Panc1 (cell line): ENCODE data around the gene EPHB6. TPM values are rescaled to one million over a fixed set of nuclear protein-coding genes. Genes with fewer than 3 reads are reported as not detected.

Source experiments
- ATAC-seq: fragments of 200-7000 bp; cut with Tn5 transposase; 2 replicates; pipeline ENCODE4 v1.9.1; 2020; ENCODE audit warnings: mild to moderate bottlenecking, moderate library complexity
- BruUV-seq: library from RNA; stranded (reverse); fragments of 400-500 nt; replicated peaks from 2 replicates; lab custom pipeline; 2021; lab: Mats Ljungman, UMichigan
- CTCF ChIA-PET: fragments of 300-600 bp; sonication (Branson Sonifier 250); formaldehyde crosslinking; loops from one replicate; lab custom pipeline; 2022; ENCODE audit warnings: antibody characterized with exemption; lab: Charles Lee
- POLR2A ChIA-PET: fragments of 300-600 bp; sonication (Branson Sonifier 250); formaldehyde crosslinking; loops from one replicate; lab custom pipeline; 2022; ENCODE audit warnings: antibody characterized with exemption; lab: Charles Lee
- DNase-seq: peaks from one replicate; pipeline ENCODE4 v3.0.0-alpha.2; 2010; ENCODE audit warnings: low read depth, low spot score
- H3K27ac ChIP-seq: 2 replicates; pipeline ENCODE4 v1.5.1; 2011; ENCODE audit warnings: mild to moderate bottlenecking, low read length, inconsistent platforms
- H3K27me3 ChIP-seq: fragments of 200-500 bp; sonication (Bioruptor generic); 2 replicates; pipeline ENCODE4 v1.6.0; 2014; ENCODE audit warnings: low read length, inconsistent platforms; ENCODE audit not compliant: control insufficient read depth, insufficient read depth
- H3K36me3 ChIP-seq: fragments of 200-500 bp; sonication (Bioruptor generic); 2 replicates; pipeline ENCODE4 v1.5.1; 2014; ENCODE audit warnings: inconsistent platforms, mild to moderate bottlenecking, low read length, moderate library complexity; ENCODE audit not compliant: control insufficient read depth, insufficient read depth
- H3K4me1 ChIP-seq: 2 replicates; pipeline ENCODE4 v1.5.1; 2011; ENCODE audit warnings: inconsistent platforms, mild to moderate bottlenecking, low read length, moderate library complexity; ENCODE audit not compliant: control insufficient read depth, insufficient read depth
- H3K4me3 ChIP-seq, 2 experiments: 2 replicates each; pipeline ENCODE4 v1.5.1; 2011 to 2012; ENCODE audit warnings: low read depth in 2 of 2, low read length in 2 of 2, mild to moderate bottlenecking in 2 of 2, inconsistent platforms in 1 of 2, moderate library complexity in 1 of 2
- H3K9me3 ChIP-seq: fragments of 200-500 bp; sonication (Bioruptor generic); 2 replicates; pipeline ENCODE4 v1.5.1; 2014; ENCODE audit warnings: low read depth, mild to moderate bottlenecking, inconsistent platforms, low read length, moderate library complexity; ENCODE audit not compliant: control insufficient read depth, insufficient read depth
- CTCF ChIP-seq: fragments of 450-650 bp; IDR thresholded peaks from 2 replicates; pipeline ENCODE4 v1.5.1; 2017; ENCODE audit warnings: mild to moderate bottlenecking
- POLR2AphosphoS5 ChIP-seq: IDR thresholded peaks from 2 replicates; pipeline ENCODE4 v1.6.1; 2012; ENCODE audit warnings: mild to moderate bottlenecking, low read depth, low read length, moderate library complexity
- SIN3A ChIP-seq: IDR thresholded peaks from 2 replicates; pipeline ENCODE4 v1.6.1; 2012; ENCODE audit warnings: low read depth, mild to moderate bottlenecking, low read length, moderate library complexity, borderline replicate concordance; ENCODE audit not compliant: insufficient read depth
- TCF7L2 ChIP-seq: IDR thresholded peaks from 2 replicates; pipeline ENCODE4 v1.6.1; 2011; ENCODE audit warnings: mild to moderate bottlenecking, low read depth, low read length, inconsistent platforms
- in situ Hi-C: cut with HindIII; loops from 2 replicates; pipeline ENCODE4 v1.10.0; 2016; ENCODE audit warnings: low sequenced_read_pairs, low pct_unique_long_range_greater_than_20kb
- intact Hi-C: fragments of 100-400 bp; cut with micrococcal nuclease; formaldehyde crosslinking; loops from one replicate; pipeline ENCODE4 v1.10.0; 2022; ENCODE audit not compliant: unreplicated experiment
- total RNA-seq: library from RNA; stranded (reverse); gene quantifications from one replicate; pipeline ENCODE4 v1.2.1, GENCODE V29; 2021; ENCODE audit not compliant: unreplicated experiment
- TF ChIP-seq, protein P1 (sequence below), 2 experiments: IDR thresholded peaks; 2 replicates each; pipeline ENCODE4 v1.6.1; 2011 to 2012; ENCODE audit warnings: low read depth in 2 of 2, control low read depth in 1 of 2, low read length in 1 of 2, mild to moderate bottlenecking in 1 of 2, moderate library complexity in 1 of 2; ENCODE audit not compliant: insufficient read depth in 1 of 2

Gene EPHB6
- total RNA-seq, 1 experiment from 2014 or later = 0.54 TPM

DNA sequence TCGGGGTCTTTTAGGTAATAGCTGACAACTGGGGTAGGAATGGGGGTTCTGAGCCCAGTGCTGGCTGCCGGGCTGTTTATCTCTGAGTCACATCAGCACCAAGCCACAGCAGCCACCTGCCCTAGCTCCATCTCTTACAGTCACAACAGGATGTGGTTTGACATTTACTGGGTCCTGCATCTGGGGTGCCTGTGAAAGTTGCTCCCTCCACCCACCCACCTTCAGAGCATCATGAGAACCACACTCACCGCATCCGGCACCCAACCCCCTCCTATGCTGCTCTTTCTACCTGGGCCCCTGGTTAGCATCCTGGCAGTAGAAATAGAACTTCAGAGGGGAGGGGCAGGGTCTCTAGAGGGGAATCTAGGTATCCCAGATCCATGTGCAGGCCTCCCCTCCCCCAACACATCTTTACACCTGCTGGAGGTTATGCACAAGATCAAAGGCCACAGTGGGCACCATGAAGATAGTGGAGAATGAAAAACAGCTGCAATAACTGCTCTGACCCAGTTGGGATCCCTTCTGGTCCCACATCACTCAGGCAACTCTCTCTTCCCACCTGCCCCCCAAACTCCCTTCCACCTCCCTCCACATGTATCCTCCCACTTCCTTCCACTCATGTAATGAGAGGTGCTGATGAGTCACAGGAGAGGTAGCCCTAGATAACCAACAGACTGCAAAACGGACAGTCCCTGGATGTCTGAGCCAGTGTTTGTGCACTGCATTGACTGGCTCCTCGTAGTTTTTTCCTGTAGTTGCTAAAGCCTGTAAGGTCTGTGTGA is 45.9 kb upstream of the EPHB6 start:
- no peaks in the 10 kb centered on the region for H3K9me3 ChIP-seq
- TF ChIP-seq, protein P1, sequence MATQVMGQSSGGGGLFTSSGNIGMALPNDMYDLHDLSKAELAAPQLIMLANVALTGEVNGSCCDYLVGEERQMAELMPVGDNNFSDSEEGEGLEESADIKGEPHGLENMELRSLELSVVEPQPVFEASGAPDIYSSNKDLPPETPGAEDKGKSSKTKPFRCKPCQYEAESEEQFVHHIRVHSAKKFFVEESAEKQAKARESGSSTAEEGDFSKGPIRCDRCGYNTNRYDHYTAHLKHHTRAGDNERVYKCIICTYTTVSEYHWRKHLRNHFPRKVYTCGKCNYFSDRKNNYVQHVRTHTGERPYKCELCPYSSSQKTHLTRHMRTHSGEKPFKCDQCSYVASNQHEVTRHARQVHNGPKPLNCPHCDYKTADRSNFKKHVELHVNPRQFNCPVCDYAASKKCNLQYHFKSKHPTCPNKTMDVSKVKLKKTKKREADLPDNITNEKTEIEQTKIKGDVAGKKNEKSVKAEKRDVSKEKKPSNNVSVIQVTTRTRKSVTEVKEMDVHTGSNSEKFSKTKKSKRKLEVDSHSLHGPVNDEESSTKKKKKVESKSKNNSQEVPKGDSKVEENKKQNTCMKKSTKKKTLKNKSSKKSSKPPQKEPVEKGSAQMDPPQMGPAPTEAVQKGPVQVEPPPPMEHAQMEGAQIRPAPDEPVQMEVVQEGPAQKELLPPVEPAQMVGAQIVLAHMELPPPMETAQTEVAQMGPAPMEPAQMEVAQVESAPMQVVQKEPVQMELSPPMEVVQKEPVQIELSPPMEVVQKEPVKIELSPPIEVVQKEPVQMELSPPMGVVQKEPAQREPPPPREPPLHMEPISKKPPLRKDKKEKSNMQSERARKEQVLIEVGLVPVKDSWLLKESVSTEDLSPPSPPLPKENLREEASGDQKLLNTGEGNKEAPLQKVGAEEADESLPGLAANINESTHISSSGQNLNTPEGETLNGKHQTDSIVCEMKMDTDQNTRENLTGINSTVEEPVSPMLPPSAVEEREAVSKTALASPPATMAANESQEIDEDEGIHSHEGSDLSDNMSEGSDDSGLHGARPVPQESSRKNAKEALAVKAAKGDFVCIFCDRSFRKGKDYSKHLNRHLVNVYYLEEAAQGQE (IDR thresholded peaks at IDR 0.05; ENCODE audit: insufficient read depth in 1 of 2, low read depth in 2 of 2, low read length in 1 of 2) = no peak
- TF ChIP-seq POLR2AphosphoS5 (no peak), CTCF (no peak), SIN3A (no peak), TCF7L2 (no peak)
- H3K36me3 ChIP-seq = no peaks in the 10 kb centered on the region
- peaks cover 9% of the 10 kb centered on the region for H3K27me3 ChIP-seq
- no peak overlapping the region for H3K4me3 ChIP-seq
- no peak for DNase-seq
- H3K27ac ChIP-seq = no peak overlapping the region
- no TSS peak for BruUV-seq
- POLR2A ChIA-PET = no interaction called here
- CTCF ChIA-PET = interaction anchor here (1.6 kb wide), 1 partner anchor 177 kb away, joined by 4 read pairs; no protein-coding TSS in a partner anchor
- in situ Hi-C loops = no loop called here
- no peak for ATAC-seq
- H3K4me1 ChIP-seq = no peaks in the 10 kb centered on the region
- intact Hi-C loops = no loop called here

DNA sequence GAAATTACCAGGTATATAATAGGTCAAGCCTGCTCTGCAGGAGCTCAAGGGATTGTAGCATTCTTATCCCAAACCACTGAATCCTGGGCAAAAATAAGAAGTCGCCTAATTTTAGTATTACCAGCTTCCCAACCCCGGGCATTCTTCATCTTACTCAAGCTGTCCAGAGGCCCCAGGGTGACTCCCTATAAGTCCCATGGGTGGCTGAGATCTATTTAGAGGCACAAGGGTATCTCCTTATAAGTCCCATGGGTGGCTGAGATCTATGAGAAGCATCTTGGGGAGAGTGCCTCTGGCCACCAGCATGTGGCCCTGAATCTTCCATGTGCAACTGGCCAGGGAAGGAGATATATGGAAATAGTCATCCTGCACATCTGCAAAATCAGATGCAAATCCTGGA is 45.2 kb upstream of the EPHB6 start:
- in situ Hi-C loops = no loop called here
- no peaks in the 10 kb centered on the region for H3K36me3 ChIP-seq
- TF ChIP-seq SIN3A = no peak
- TF ChIP-seq POLR2AphosphoS5 = no peak
- no peak for TF ChIP-seq CTCF
- TF ChIP-seq, protein P1 (IDR thresholded peaks at IDR 0.05; ENCODE audit: insufficient read depth in 1 of 2, low read depth in 2 of 2, low read length in 1 of 2) = no peak
- no peak for TF ChIP-seq TCF7L2
- BruUV-seq = no TSS peak
- no peaks in the 10 kb centered on the region for H3K9me3 ChIP-seq
- no peak overlapping the region for H3K27ac ChIP-seq
- no peak overlapping the region for H3K4me3 ChIP-seq
- peaks cover 9% of the 10 kb centered on the region for H3K27me3 ChIP-seq
- no peak for DNase-seq
- intact Hi-C loops = loop anchor here (10.0 kb wide), 1 partner anchor 275 kb away; no protein-coding TSS in a partner anchor
- no peak for ATAC-seq
- POLR2A ChIA-PET = no interaction called here
- CTCF ChIA-PET = interaction anchor here (1.6 kb wide), 1 partner anchor 177 kb away, joined by 4 read pairs; no protein-coding TSS in a partner anchor
- no peaks in the 10 kb centered on the region for H3K4me1 ChIP-seq
